K562 (cell line): ENCODE results near the gene MDK. TPM values are rescaled to one million over a fixed set of nuclear protein-coding genes. Genes with fewer than 3 reads are reported as not detected.

Experiments used
- ATAC-seq: fragments of 200-7000 bp; cut with Tn5 transposase; 3 replicates; pipeline ENCODE4 v1.9.1; 2020; ENCODE audit warnings: moderate library complexity
- BruUV-seq: library from RNA; stranded (reverse); fragments of 400-500 nt; replicated peaks from 2 replicates; lab custom pipeline; 2021; lab: Mats Ljungman, UMichigan
- CTCF ChIA-PET: fragments of 300-600 bp; formaldehyde crosslinking; extraction: SDS; loops from one replicate; lab custom pipeline; 2021; ENCODE audit warnings: low intra/inter-chr PET ratio; lab: Yijun Ruan, JAX
- POLR2A ChIA-PET: fragments of 300-600, 350-650 bp; sonication (Branson Sonifier 250); formaldehyde crosslinking; extraction: SDS; loops from one replicate; lab custom pipeline; 2021; ENCODE audit warnings: antibody characterized with exemption, inconsistent platforms; lab: Yijun Ruan, JAX
- DNase-seq, 4 experiments: peaks; one replicate each; pipeline versions ENCODE4 v3.0.0 to v3.0.0-alpha.2; 2011 to 2018; ENCODE audit warnings: low spot score in 3 of 4, mixed read lengths in 3 of 4; ENCODE audit errors: extremely low read depth in 1 of 4
- FAIRE-seq: peaks from 2 replicates; lab custom pipeline; 2011; peaks lifted over from hg19 to GRCh38; lab: Jason Lieb, UNC
- H2AFZ ChIP-seq: 2 replicates; pipeline ENCODE4 v1.6.0; 2011; ENCODE audit warnings: low read depth, low read length, control low read depth, inconsistent platforms
- H3K27ac ChIP-seq: fragments of 200-600 bp; 3 replicates; pipeline ENCODE4 v1.8.0; 2011; ENCODE audit warnings: low read depth, mild to moderate bottlenecking, control low read depth, inconsistent platforms, low read length, moderate library complexity, mixed read lengths; ENCODE audit errors: extremely low read depth
- H3K27me3 ChIP-seq, 2 experiments: fragments of 300-600 bp in 1 of 2; 2 replicates in 1 of 2; 3 replicates in 1 of 2; pipeline versions ENCODE4 v1.6.0 to v1.8.0; 2011; ENCODE audit warnings: inconsistent platforms in 2 of 2, low read length in 2 of 2, mild to moderate bottlenecking in 1 of 2, mixed read lengths in 1 of 2, moderate library complexity in 1 of 2; ENCODE audit not compliant: control insufficient read depth in 2 of 2, insufficient read depth in 2 of 2
- H3K36me3 ChIP-seq: fragments of 300-600 bp; 3 replicates; pipeline ENCODE4 v1.8.0; 2011; ENCODE audit warnings: mild to moderate bottlenecking, low read length, inconsistent platforms; ENCODE audit not compliant: control insufficient read depth, insufficient read depth
- H3K4me1 ChIP-seq, 2 experiments: fragments of 200-600 bp in 1 of 2; replicated peaks in 1 of 2; 2 replicates in 1 of 2; 3 replicates in 1 of 2; pipeline versions ENCODE4 v1.5.1 to v1.8.0; 2011; ENCODE audit warnings: inconsistent platforms in 2 of 2, low read length in 2 of 2, mild to moderate bottlenecking in 1 of 2, mixed read lengths in 1 of 2, moderate library complexity in 1 of 2; ENCODE audit not compliant: control insufficient read depth in 2 of 2, insufficient read depth in 2 of 2
- H3K4me2 ChIP-seq: 2 replicates; pipeline ENCODE4 v1.6.1; 2011; ENCODE audit warnings: low read length, control low read depth, inconsistent platforms, mixed read lengths; ENCODE audit not compliant: insufficient read depth
- H3K4me3 ChIP-seq: fragments of 200-600 bp; sonication (generic), shearing (Covaris generic); 2 replicates; pipeline ENCODE4 v1.5.1; 2016; ENCODE audit warnings: control low read depth, inconsistent platforms
- H3K79me2 ChIP-seq: fragments of 200-600 bp; 3 replicates; pipeline ENCODE4 v1.8.0; 2011; ENCODE audit warnings: low read length, inconsistent platforms; ENCODE audit not compliant: control insufficient read depth, insufficient read depth
- H3K9ac ChIP-seq, 2 experiments: 2 replicates each; pipeline versions ENCODE4 v1.6.0 to v1.6.1; 2011; ENCODE audit warnings: low read depth in 2 of 2, low read length in 2 of 2, control low read depth in 1 of 2, inconsistent platforms in 1 of 2, mild to moderate bottlenecking in 1 of 2, mixed read lengths in 1 of 2; ENCODE audit not compliant: insufficient read depth in 1 of 2
- H3K9me1 ChIP-seq: one replicate; pipeline ENCODE4 v1.6.0; 2011; ENCODE audit warnings: inconsistent platforms, mild to moderate bottlenecking, low read length, moderate library complexity; ENCODE audit not compliant: control insufficient read depth, insufficient read depth
- H3K9me3 ChIP-seq: replicated peaks from 2 replicates; pipeline ENCODE4 v1.5.1; 2011; ENCODE audit warnings: low read depth, low read length, inconsistent platforms; ENCODE audit not compliant: control insufficient read depth, insufficient read depth
- H4K20me1 ChIP-seq: replicated peaks from 2 replicates; pipeline ENCODE4 v1.6.1; 2011; ENCODE audit warnings: low read length, inconsistent platforms, mixed read lengths; ENCODE audit not compliant: control insufficient read depth, insufficient read depth
- BHLHE40 ChIP-seq: IDR thresholded peaks from 2 replicates; pipeline ENCODE4 v1.6.1; 2011; ENCODE audit warnings: low read length, improper control_type of control experiment
- CCNT2 ChIP-seq: IDR thresholded peaks from 2 replicates; pipeline ENCODE4 v1.6.1; 2011; ENCODE audit warnings: borderline replicate concordance, low read depth, mild to moderate bottlenecking, moderate library complexity, mixed read lengths, low read length; ENCODE audit not compliant: insufficient read length; ENCODE audit errors: extremely low read depth
- EP300 ChIP-seq: IDR thresholded peaks from 2 replicates; pipeline ENCODE4 v1.6.1; 2012; ENCODE audit warnings: low read length, improper control_type of control experiment
- FOXJ3 ChIP-seq: sonication (generic); formaldehyde crosslinking; IDR thresholded peaks from 2 replicates; pipeline ENCODE4 v1.4.0; 2020; ENCODE audit warnings: mild to moderate bottlenecking, missing genetic modification reagents
- GABPB2 ChIP-seq: fragments of 250-450 bp; sonication (Bioruptor Pico); conservative IDR thresholded peaks from 2 replicates; pipeline ENCODE4 v1.5.1; 2021; ENCODE audit warnings: mild to moderate bottlenecking
- HNRNPK ChIP-seq: fragments of 200-400 bp; formaldehyde crosslinking; IDR thresholded peaks from one replicate; pipeline ENCODE4 v1.6.1; 2018; ENCODE audit warnings: mild to moderate bottlenecking, low read depth, low read length; ENCODE audit not compliant: poor library complexity, severe bottlenecking
- HOMEZ ChIP-seq: fragments of 250-450 bp; sonication (Bioruptor Pico); IDR thresholded peaks from 2 replicates; pipeline ENCODE4 v1.4.0; 2020; ENCODE audit warnings: mild to moderate bottlenecking, moderate library complexity
- KAT2B ChIP-seq: IDR thresholded peaks from one replicate; pipeline ENCODE4 v1.6.1; 2012; ENCODE audit warnings: low read depth, mild to moderate bottlenecking, control low read depth, inconsistent platforms, low read length, moderate library complexity
- KAT7 ChIP-seq: sonication (generic); formaldehyde crosslinking; IDR thresholded peaks from 2 replicates; pipeline ENCODE4 v1.8.0; 2022; ENCODE audit warnings: missing genetic modification reagents, mild to moderate bottlenecking, borderline replicate concordance
- MED1 ChIP-seq: sonication (generic); formaldehyde crosslinking; IDR thresholded peaks from 2 replicates; pipeline ENCODE4 v1.8.1; 2023; ENCODE audit warnings: missing genetic modification reagents, borderline replicate concordance
- NCOA6 ChIP-seq: fragments of 450-650 bp; IDR thresholded peaks from 2 replicates; pipeline ENCODE4 v1.6.1; 2017; ENCODE audit warnings: mild to moderate bottlenecking
- PTRF ChIP-seq: fragments of 450-650 bp; IDR thresholded peaks from 2 replicates; pipeline ENCODE4 v1.6.1; 2016; ENCODE audit warnings: mild to moderate bottlenecking, missing genetic modification characterization, missing compliant biosample characterization
- SMARCC2 ChIP-seq: fragments of 450-650 bp; IDR thresholded peaks from 2 replicates; pipeline ENCODE4 v1.6.1; 2017; ENCODE audit warnings: antibody characterized with exemption, moderate library complexity, mild to moderate bottlenecking, low read depth
- SRSF7 ChIP-seq: fragments of 200-400 bp; formaldehyde crosslinking; optimal IDR thresholded peaks from 2 replicates; pipeline ENCODE3; 2017; ENCODE audit warnings: mild to moderate bottlenecking, low read depth, low read length
- TARDBP ChIP-seq: fragments of 450-650 bp; IDR thresholded peaks from 2 replicates; pipeline ENCODE4 v1.6.1; 2016
- USF1 ChIP-seq: sonication (generic); formaldehyde crosslinking; IDR thresholded peaks from 2 replicates; pipeline ENCODE4 v1.9.0; 2022; ENCODE audit warnings: mild to moderate bottlenecking, missing genetic modification reagents
- ZBTB43 ChIP-seq: sonication (generic); formaldehyde crosslinking; IDR thresholded peaks from 2 replicates; pipeline ENCODE4 v1.8.0; 2023; ENCODE audit warnings: mild to moderate bottlenecking, missing genetic modification reagents
- ZKSCAN8 ChIP-seq: fragments of 200-800 bp; sonication (Bioruptor generic); IDR thresholded peaks from 2 replicates; pipeline ENCODE4 v1.6.1; 2016; ENCODE audit warnings: missing genetic modification characterization, missing compliant biosample characterization
- ZNF408 ChIP-seq: fragments of 250-450 bp; sonication (Bioruptor Pico); IDR thresholded peaks from 2 replicates; pipeline ENCODE4 v1.4.0; 2020; ENCODE audit warnings: low read depth, mild to moderate bottlenecking, moderate library complexity
- WGBS: fragments of 100-300 bp; shearing (Covaris generic); methylation state at CpG from one replicate; pipeline ENCODE4 v1.1.6; 2016; ENCODE audit warnings: low coverage, mixed read lengths; ENCODE audit not compliant: insufficient coverage; ENCODE audit errors: missing lambda C conversion rate; 5-methylcytosine and 5-hydroxymethylcytosine counted together
- in situ Hi-C: fragments of 300-500 bp; cut with MboI; formaldehyde crosslinking; loops from 4 replicates; pipeline ENCODE4 v1.15.0; 2018; ENCODE audit warnings: inconsistent platforms, mixed read lengths
- intact Hi-C: fragments of 100-400 bp; cut with micrococcal nuclease; formaldehyde crosslinking; loops from 2 replicates; pipeline ENCODE4 v1.14.2; 2022
- polyA plus RNA-seq, 8 experiments: library from polyadenylated mRNA; depleted of rRNA in 4 of 8; stranded (reverse) in 5 of 8; unstranded in 3 of 8; fragments of >200 nt; fragmentation: Nextera tagmentation in 2 of 8; fragmentation: Illumina TruSeq in 1 of 8; extraction: Ambion mirVana in 2 of 8; extraction: Trizol in 1 of 8; gene quantifications; 2 replicates each; pipeline versions ENCODE4 v1.2.1 to v1.2.3, GENCODE V29; 2011 to 2014; ENCODE audit warnings: inconsistent platforms in 1 of 8, missing spikeins in 1 of 8
- total RNA-seq, 7 experiments: library from RNA; depleted of rRNA in 6 of 7; stranded (reverse); fragments of >200 nt in 6 of 7; fragmentation: Illumina TruSeq in 2 of 7; extraction: Trizol in 2 of 7; gene quantifications; 2 replicates each; pipeline versions ENCODE4 v1.2.1 to v1.2.3, GENCODE V29; 2011 to 2021; ENCODE audit warnings: low replicate concordance in 1 of 7

The MDK gene
- total and polyA plus RNA-seq, 9 of the 15 experiments (the other 6 are each of a cell fraction or from before 2014, with no cell fraction given) = 20.7 to 700 (median 350) TPM

GRCh38 chr11:46393231-46393616 is 11.8 kb downstream of the MDK start (continued):
- TF ChIP-seq ZBTB43 (CRISPR knock-in tag) (no peak), BHLHE40 (no peak), FOXJ3 (no peak), ZNF408 (CRISPR knock-in tag) (no peak), HNRNPK (no peak)

- POLR2A ChIA-PET = interaction anchor here (0.6 kb wide), 1 partner anchor 87 kb away, joined by 3 read pairs; no protein-coding TSS in a partner anchor
- no peak overlapping the region for H3K9ac ChIP-seq
- no peaks in the 10 kb centered on the region for H3K79me2 ChIP-seq
- H3K9me3 ChIP-seq = no peaks in the 10 kb centered on the region
- intact Hi-C loops (no loop called here), in situ Hi-C loops (no loop called here)
- peaks cover 16% of the 10 kb centered on the region for H4K20me1 ChIP-seq
- peaks cover 0 to 11% of the 10 kb centered on the region in 2 experiments; a peak in 1 of 5 replicates for H3K27me3 ChIP-seq
- ATAC-seq = no peak
- no TSS peak for BruUV-seq
- no peak for FAIRE-seq
- DNase-seq = no peak
- WGBS = 60% methylated on average over 3 of the region's 4 CpGs
- H3K4me1 ChIP-seq = peaks cover 14 to 45% of the 10 kb centered on the region in 2 experiments
- H3K4me2 ChIP-seq = no peak overlapping the region
- H3K4me3 ChIP-seq = no peak overlapping the region
- CTCF ChIA-PET = no interaction called here
- H3K9me1 ChIP-seq = no peaks in the 10 kb centered on the region
- H2AFZ ChIP-seq = no peak overlapping the region
- peaks cover 17% of the 10 kb centered on the region; the same call in 2 of the 3 replicates for H3K36me3 ChIP-seq
- no peak overlapping the region for H3K27ac ChIP-seq
- no peak for TF ChIP-seq SRSF7
- no peak for TF ChIP-seq ZKSCAN8 (CRISPR knock-in tag)
- TF ChIP-seq USF1 = no peak
- no peak for TF ChIP-seq KAT7
- no peak for TF ChIP-seq PTRF (tag)
- no peak for TF ChIP-seq EP300
- no peak for TF ChIP-seq HOMEZ (CRISPR knock-in tag)
- no peak for TF ChIP-seq CCNT2
- TF ChIP-seq KAT2B = no peak
- no peak for TF ChIP-seq NCOA6
- no peak for TF ChIP-seq SMARCC2
- no peak for TF ChIP-seq GABPB2
- TF ChIP-seq MED1 (CRISPR knock-in tag) = no peak
- no peak for TF ChIP-seq TARDBP
These were observed 12.3 kb downstream of the MDK start for GRCh38 chr11:46393759-46394158.
